NCI-H1694 treated with DMSO at 0.1 percent for 48 hours (cell line): Measurements from ENCODE around the gene MAB21L2.
"Not testable (repeated sequence)": the region's sequence is repeated elsewhere in the genome, so short reads cannot be mapped to it uniquely, and the experiment has no call there.

Experiments
- DNase-seq: peaks from one replicate; lab custom pipeline; 2025; lab: John Stamatoyannopoulos, UW

MAB21L2 gene

GRCh38 chr4:150582146-150582872, at the start of gene MAB21L2:
MAB21L2 (plus strand) TSS chr4:150582151; CDS start chr4:150583030, 879 bp downstream.
- no peak for DNase-seq

- no peak for DNase-seq
Measured at GRCh38 chr4:150533673-150534072, 48.3 kb upstream of the MAB21L2 start.

- no peak for DNase-seq
Measured at GRCh38 chr4:150534818-150535217, 47.1 kb upstream of the MAB21L2 start.

GRCh38 chr4:150537911-150538310, 44.0 kb upstream of the MAB21L2 start:
- DNase-seq, result not testable (repeated sequence)

GRCh38 chr4:150540536-150540935, 41.4 kb upstream of the MAB21L2 start:
- no peak for DNase-seq

- no peak for DNase-seq
Measured at GRCh38 chr4:150540959-150541360, 41.0 kb upstream of the MAB21L2 start.

- DNase-seq, result no peak
Measured at GRCh38 chr4:150541681-150542080, 40.3 kb upstream of the MAB21L2 start.

GRCh38 chr4:150543042-150543441, 38.9 kb upstream of the MAB21L2 start:
- DNase-seq, result no peak

GRCh38 chr4:150546286-150546685, 35.7 kb upstream of the MAB21L2 start:
- DNase-seq, result no peak

- DNase-seq, result no peak
Measured at GRCh38 chr4:150547154-150547838, 34.7 kb upstream of the MAB21L2 start.

GRCh38 chr4:150557811-150558210, 24.1 kb upstream of the MAB21L2 start:
- not testable (repeated sequence) for DNase-seq

GRCh38 chr4:150561143-150561737, 20.7 kb upstream of the MAB21L2 start:
- no peak for DNase-seq

GRCh38 chr4:150562250-150562649, 19.7 kb upstream of the MAB21L2 start:
- no peak for DNase-seq

- DNase-seq, result no peak
Measured at GRCh38 chr4:150562751-150563150, 19.2 kb upstream of the MAB21L2 start.

GRCh38 chr4:150564967-150565366, 17.0 kb upstream of the MAB21L2 start:
- DNase-seq, result not testable (repeated sequence)

- no peak for DNase-seq
Measured at GRCh38 chr4:150567070-150567469, 14.9 kb upstream of the MAB21L2 start.

GRCh38 chr4:150569384-150569987, 12.5 kb upstream of the MAB21L2 start:
- DNase-seq, result peak; percentile 9

- peak; percentile 71 for DNase-seq
Measured at GRCh38 chr4:150569998-150570535, 11.9 kb upstream of the MAB21L2 start.

GRCh38 chr4:150570862-150571261, 11.1 kb upstream of the MAB21L2 start:
- peak; percentile 22 for DNase-seq

- no peak for DNase-seq
Measured at GRCh38 chr4:150572704-150573504, 9.0 kb upstream of the MAB21L2 start.

- DNase-seq, result no peak
Measured at GRCh38 chr4:150573534-150573933, 8.4 kb upstream of the MAB21L2 start.

- no peak for DNase-seq
Measured at GRCh38 chr4:150574678-150575077, 7.3 kb upstream of the MAB21L2 start.
